ENCODE results near the gene AVL9.
"Not testable (repeated sequence)": the region's sequence is repeated elsewhere in the genome, so short reads cannot be mapped to it uniquely, and the experiment has no call there.

AVL9 gene

GRCh38 chr7:32591938-32592337, 96.6 kb downstream of the AVL9 start:
- DNase-seq (ENCODE audit: low spot score), result no peak

- no peak for DNase-seq (ENCODE audit: low spot score)
These were observed 97.4 kb downstream of the AVL9 start for GRCh38 chr7:32592701-32593100.

GRCh38 chr7:32594965-32595490, 99.7 kb downstream of the AVL9 start:
- no peak for DNase-seq (ENCODE audit: low spot score)

- DNase-seq (ENCODE audit: low spot score), result not testable (repeated sequence)
These were observed 105.9 kb downstream of the AVL9 start for GRCh38 chr7:32601196-32601595.

GRCh38 chr7:32602470-32602869, 107.2 kb downstream of the AVL9 start:
- no peak for DNase-seq (ENCODE audit: low spot score)

GRCh38 chr7:32603492-32603891, 108.2 kb downstream of the AVL9 start:
- DNase-seq (ENCODE audit: low spot score), result not testable (repeated sequence)

- DNase-seq (ENCODE audit: low spot score), result not testable (repeated sequence)
These were observed 108.8 kb downstream of the AVL9 start for GRCh38 chr7:32604047-32604446.

- no peak for DNase-seq (ENCODE audit: low spot score)
These were observed 109.7 kb downstream of the AVL9 start for GRCh38 chr7:32605032-32605431.

- DNase-seq (ENCODE audit: low spot score), result no peak
These were observed 114.2 kb downstream of the AVL9 start for GRCh38 chr7:32609463-32609862.

- DNase-seq (ENCODE audit: low spot score), result no peak
These were observed 116.2 kb downstream of the AVL9 start for GRCh38 chr7:32611201-32612099.

- DNase-seq (ENCODE audit: low spot score), result no peak
These were observed 121.3 kb downstream of the AVL9 start for GRCh38 chr7:32616625-32617024.

GRCh38 chr7:32618470-32618869, 123.2 kb downstream of the AVL9 start:
- DNase-seq (ENCODE audit: low spot score), result no peak

- DNase-seq (ENCODE audit: low spot score), result no peak
These were observed 123.7 kb downstream of the AVL9 start for GRCh38 chr7:32618987-32619386.

GRCh38 chr7:32619416-32619815, 124.1 kb downstream of the AVL9 start:
- not testable (repeated sequence) for DNase-seq (ENCODE audit: low spot score)

GRCh38 chr7:32631021-32631420, 135.7 kb downstream of the AVL9 start:
- no peak for DNase-seq (ENCODE audit: low spot score)

- not testable (repeated sequence) for DNase-seq (ENCODE audit: low spot score)
These were observed 136.6 kb downstream of the AVL9 start for GRCh38 chr7:32631590-32632497.

- not testable (repeated sequence) for DNase-seq (ENCODE audit: low spot score)
These were observed 138.2 kb downstream of the AVL9 start for GRCh38 chr7:32633446-32633845.

- not testable (repeated sequence) for DNase-seq (ENCODE audit: low spot score)
These were observed 139.6 kb downstream of the AVL9 start for GRCh38 chr7:32634798-32635393.

GRCh38 chr7:32636725-32637462, 141.6 kb downstream of the AVL9 start:
- DNase-seq (ENCODE audit: low spot score), result not testable (repeated sequence)

GRCh38 chr7:32637611-32638010, 142.3 kb downstream of the AVL9 start:
- not testable (repeated sequence) for DNase-seq (ENCODE audit: low spot score)
